Occipital lobe (tissue), 2 donors: ENCODE data around the gene CNOT9. TPM values are rescaled to one million over a fixed set of nuclear protein-coding genes. Genes with fewer than 3 reads are reported as not detected.
A peak's percentile ranks its signal among the peaks of the same experiment; 100 is the strongest.
"Not testable (repeated sequence)": the region's sequence is repeated elsewhere in the genome, so short reads cannot be mapped to it uniquely, and the experiment has no call there.

Experiments
- DNase-seq: peaks from one replicate; lab custom pipeline; 2025; lab: John Stamatoyannopoulos, UW
- total RNA-seq: library from RNA; depleted of rRNA; stranded (reverse); fragments of >200 nt; gene quantifications from one replicate; pipeline ENCODE4 v1.2.3, GENCODE V29; 2014

Gene CNOT9
- 39.6 TPM for total RNA-seq

- DNase-seq: peak; percentile 98
These were observed at the start of gene CNOT9, which contains the start of gene USP37 for GRCh38 chr2:218568190-218569037. CNOT9 (plus strand) TSS chr2:218568839; CDS start chr2:218568955, 116 bp downstream. USP37 (minus strand) TSS chr2:218568351; CDS start chr2:218558653, 9,698 bp downstream.

DNA sequence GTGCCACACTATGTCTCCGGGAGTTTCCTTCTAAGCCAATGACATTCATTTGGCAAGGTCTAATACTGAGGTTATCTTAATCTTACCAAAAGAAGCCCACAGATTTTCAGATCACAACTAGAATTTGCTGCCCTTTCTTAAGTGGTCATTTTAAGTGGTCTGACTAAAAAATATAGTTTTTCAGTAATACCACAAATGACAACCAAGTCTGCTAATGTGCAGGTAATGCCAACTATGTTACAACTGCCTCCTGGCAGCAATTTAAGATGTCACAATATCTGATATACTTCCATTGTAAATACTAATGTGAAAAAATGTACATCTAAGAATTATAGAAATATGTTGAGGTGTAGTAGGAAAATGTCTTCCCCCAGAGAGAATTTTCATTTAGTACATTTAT lies 49.8 kb upstream of the CNOT9 start:
- DNase-seq: no peak

DNA sequence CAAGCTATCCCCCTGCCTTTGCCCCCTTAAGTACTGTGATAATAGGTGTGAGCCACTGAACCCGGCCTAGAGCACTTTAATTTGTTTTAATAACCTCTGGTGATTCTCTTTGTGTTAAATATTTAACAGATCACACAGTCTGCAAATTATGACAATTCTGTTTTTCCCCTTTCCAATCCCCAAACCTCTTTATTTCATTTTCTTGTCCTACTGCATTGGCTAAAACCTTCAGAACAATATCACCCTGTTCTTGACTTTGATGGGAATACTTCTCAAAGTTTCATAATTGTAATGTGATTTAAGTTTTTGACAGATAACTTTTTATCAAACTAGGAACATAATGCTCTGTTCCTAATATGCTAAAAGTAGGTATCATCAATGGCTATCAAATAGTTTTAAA lies 45.0 kb upstream of the CNOT9 start:
- no peak for DNase-seq

DNA sequence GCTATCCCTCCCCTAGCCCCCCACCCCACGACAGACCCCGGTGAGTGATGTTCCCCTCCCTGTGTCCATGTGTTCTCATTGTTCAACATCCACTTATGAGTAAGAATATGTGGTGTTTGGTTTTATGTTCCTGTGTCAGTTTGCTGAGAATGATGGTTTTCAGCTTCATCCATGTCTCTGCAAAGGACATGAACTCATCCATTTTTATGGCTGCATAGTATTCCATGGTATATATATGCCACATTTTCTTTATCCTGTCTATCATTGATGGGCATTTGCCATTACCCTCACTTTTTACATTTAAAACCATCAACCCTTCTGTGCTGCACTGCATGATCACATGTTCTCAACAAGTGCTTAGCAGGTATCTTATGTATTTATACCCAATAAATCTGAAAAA lies 40.2 kb upstream of the CNOT9 start:
- not testable (repeated sequence) for DNase-seq

GRCh38 chr2:218529990-218530389 lies 38.6 kb upstream of the CNOT9 start:
- DNase-seq: no peak

DNA sequence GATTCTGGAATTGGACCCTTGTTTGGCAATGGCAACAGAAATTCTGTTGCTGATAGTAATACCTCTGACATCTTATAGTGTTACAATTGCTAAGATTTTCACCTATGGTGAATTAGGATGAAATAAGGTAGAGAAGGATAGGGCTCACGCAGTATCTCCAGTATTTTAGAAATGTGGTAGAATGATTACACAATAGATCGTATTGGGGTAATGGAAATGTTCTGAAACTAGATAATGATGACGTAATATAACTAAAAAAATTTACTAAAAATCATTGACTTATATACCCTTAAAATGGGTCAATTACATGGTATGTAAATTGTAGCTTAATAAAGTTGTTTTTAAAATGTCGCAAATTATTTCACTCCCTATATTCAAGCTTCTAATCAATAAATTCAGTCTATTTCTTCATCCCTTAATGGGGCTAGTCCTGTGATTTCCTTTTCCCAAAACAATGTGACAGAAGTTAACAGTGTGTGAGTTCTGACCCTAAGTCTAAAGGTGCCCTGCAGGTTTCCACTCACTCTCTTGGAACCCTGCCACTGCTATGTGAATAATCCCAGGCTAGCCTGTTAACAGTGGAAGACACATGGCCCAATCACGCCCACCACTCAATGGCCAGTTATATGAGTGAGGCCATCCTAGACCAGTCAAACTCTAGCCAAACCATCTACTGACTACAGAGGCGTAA lies 31.7 kb upstream of the CNOT9 start:
- DNase-seq: no peak

- no peak for DNase-seq
These were observed 28.6 kb upstream of the CNOT9 start for GRCh38 chr2:218540015-218540414.

GRCh38 chr2:218546012-218546411 lies 22.6 kb upstream of the CNOT9 start:
- no peak for DNase-seq

GRCh38 chr2:218547511-218547910 lies 21.1 kb upstream of the CNOT9 start:
- DNase-seq: no peak

GRCh38 chr2:218547978-218548377 lies 20.7 kb upstream of the CNOT9 start:
- DNase-seq: no peak

- DNase-seq: not testable (repeated sequence)
These were observed 14.4 kb upstream of the CNOT9 start for GRCh38 chr2:218554225-218554624.

DNA sequence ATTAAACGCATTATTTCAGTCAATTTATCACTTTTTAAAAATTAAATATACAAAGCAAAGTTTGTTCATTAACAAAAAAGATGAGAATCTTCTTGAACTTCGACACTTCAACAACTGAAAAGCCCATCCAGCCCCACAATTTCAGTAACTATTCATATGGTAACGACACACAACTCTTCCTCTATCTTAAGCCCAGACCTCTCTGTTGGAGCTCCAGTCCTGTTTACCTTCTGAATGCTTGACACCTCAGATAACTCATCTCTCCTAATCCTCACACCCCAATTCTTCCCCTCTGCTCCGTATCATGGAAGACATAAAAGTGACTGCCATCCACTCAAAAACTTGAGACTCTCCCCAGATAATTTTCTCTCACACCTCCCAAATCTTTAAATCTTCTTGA lies 13.1 kb upstream of the CNOT9 start:
- no peak for DNase-seq

DNA sequence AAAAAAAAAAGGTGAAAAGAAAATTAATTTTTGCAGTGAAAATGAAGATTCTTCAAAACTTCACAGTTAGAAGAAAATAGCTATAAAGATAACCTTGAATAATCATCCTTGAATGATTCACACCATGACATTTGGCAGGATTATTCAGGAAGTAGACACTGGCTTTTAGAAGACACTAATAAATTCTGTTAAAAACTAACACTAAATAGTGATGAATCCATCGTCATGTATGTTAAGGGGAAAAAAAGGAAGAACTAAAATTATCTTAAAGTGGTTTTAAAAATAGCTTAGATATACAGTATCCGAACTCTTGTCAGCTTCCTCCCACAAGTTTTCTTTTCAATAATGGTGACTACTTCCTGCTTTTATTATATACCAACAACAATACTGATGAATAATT lies 10.7 kb upstream of the CNOT9 start:
- no peak for DNase-seq

GRCh38 chr2:218558986-218559385 lies 9.7 kb upstream of the CNOT9 start:
- no peak for DNase-seq

- DNase-seq: no peak
These were observed 4.6 kb upstream of the CNOT9 start for GRCh38 chr2:218564056-218564455.

- DNase-seq: no peak
These were observed 2.3 kb upstream of the CNOT9 start for GRCh38 chr2:218566296-218566695.

GRCh38 chr2:218567797-218568189 lies 846 bp upstream of the CNOT9 start:
- DNase-seq: no peak

- no peak for DNase-seq
These were observed 396 bp downstream of the CNOT9 start for GRCh38 chr2:218569038-218569431.

DNA sequence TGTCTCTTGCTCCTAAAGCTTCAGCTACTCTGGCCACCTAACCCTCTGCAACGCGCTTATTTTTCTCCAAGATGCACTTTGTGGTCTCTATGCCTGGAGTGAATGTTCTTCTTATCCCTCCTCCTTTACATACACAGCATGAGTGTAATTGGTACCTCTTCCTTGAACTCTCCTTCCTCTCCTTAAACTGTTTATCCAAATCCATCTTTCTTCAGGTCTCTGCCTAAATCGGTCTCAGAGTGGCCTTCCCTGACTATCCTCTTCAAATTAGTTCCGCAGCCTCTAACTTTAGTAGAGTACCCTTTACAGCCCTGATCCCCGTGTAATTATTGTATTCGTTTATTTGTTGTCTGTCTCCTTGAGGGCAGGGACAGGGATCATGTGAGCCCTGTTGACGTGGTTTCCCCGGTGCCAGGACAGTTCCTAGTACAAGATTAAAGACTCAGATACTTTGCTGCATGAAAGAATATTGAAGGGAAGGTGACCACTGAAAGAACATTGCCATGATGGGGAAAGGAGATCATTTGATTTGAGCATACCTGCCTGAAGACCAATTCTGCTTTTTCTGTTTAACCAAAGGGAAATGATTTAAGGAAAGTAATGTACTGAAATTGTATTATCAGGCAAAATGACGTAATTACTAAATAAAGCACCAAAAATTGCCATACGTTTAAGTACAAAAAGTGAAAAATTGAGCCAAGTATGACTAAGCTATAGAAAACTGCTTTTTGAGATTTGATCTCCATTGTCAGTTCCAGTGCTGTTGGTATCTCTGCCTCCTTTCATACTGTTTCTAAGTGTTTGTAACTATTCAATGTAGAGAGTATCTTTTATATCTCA lies 1.2 kb downstream of the CNOT9 start:
- DNase-seq: no peak

DNA sequence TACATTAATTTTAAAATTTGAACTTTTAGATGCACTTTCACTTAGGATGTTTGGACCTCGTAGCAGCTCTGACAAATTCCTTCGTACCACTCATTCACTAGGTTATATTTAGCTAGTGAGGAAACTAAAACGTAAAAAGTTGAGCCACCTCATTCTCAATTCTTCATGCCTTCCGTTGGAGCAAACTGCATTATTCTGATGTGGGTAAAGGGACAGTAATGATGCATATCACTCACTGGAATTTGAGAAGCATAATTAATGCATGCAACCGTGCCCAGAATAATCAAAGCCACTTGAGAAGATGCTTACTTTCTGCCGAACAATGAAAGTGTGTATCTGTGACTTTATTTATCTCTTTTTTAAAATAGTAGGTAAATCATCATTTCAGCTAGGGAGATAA lies 2.2 kb downstream of the CNOT9 start:
- DNase-seq: no peak

GRCh38 chr2:218576854-218577253 lies 8.2 kb downstream of the CNOT9 start:
- DNase-seq: no peak
